ENCODE data around the gene MS4A3.
"Not testable (repeated sequence)": the region's sequence is repeated elsewhere in the genome, so short reads cannot be mapped to it uniquely, and the experiment has no call there.

MS4A3 gene

DNA sequence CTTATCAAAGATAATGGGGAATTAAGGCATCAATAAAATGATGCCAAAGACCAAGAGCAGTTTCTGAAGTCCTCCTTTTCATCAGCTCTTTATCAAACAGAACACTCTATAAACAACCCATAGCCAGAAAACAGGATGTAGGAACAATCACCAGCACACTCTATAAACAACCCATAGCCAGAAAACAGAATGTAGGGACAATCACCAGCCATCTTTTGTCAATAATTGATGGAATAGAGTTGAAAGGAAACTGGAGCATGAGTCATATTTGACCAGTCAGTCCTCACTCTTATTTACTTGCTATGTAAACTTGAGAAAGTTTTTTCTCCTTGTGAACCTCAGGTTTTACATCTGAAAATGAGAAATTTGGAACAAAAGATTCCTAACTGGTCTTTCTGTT, 42.0 kb downstream of the MS4A3 start:
- H2BK120ac ChIP-seq (ENCODE audit: low read depth, low read length), result no peak overlapping the region
- no peak overlapping the region for H3K4ac ChIP-seq (ENCODE audit: low read depth in 1 of 2, low read length in 2 of 2)
- no peak overlapping the region for H4K91ac ChIP-seq (ENCODE audit: low read length)
- no peak overlapping the region for H2BK15ac ChIP-seq (ENCODE audit: low read depth, poor library complexity, severe bottlenecking)
- no peak overlapping the region for H3K27ac ChIP-seq (ENCODE audit: low read length, poor library complexity, severe bottlenecking)
- H2BK12ac ChIP-seq (ENCODE audit: low read length in 2 of 2), result no peak overlapping the region
- H3K14ac ChIP-seq (ENCODE audit: low read length in 2 of 2), result no peak overlapping the region
- no peak overlapping the region for H3K9ac ChIP-seq (ENCODE audit: low read length)
- H4K8ac ChIP-seq (ENCODE audit: low read length), result no peak overlapping the region
- no peaks in the 10 kb centered on the region for H3K36me3 ChIP-seq (ENCODE audit: control insufficient read depth in 1 of 2, insufficient read depth in 2 of 2, low read depth in 1 of 2, low read length in 2 of 2)
- no peaks in the 10 kb centered on the region for H3K9me3 ChIP-seq (ENCODE audit: control insufficient read depth, low read length)
- H3K18ac ChIP-seq (ENCODE audit: low read depth in 1 of 2, low read length in 2 of 2), result no peak overlapping the region
- no peak overlapping the region for H2BK5ac ChIP-seq (ENCODE audit: low read depth, low read length, poor library complexity, severe bottlenecking)
- no peak overlapping the region for H2AFZ ChIP-seq (ENCODE audit: low read depth, low read length)
- no peak for DNase-seq
- H2AK5ac ChIP-seq (ENCODE audit: low read length, severe bottlenecking), result no peak overlapping the region
- H3K4me1 ChIP-seq (ENCODE audit: control insufficient read depth, insufficient read depth, low read depth, low read length), result no peaks in the 10 kb centered on the region
- H3K79me1 ChIP-seq (replicated peaks; ENCODE audit: low read length, poor library complexity, severe bottlenecking), result no peaks in the 10 kb centered on the region
- no peak overlapping the region for H3K4me2 ChIP-seq (ENCODE audit: low read length, poor library complexity, severe bottlenecking)
- H3K27me3 ChIP-seq (ENCODE audit: control insufficient read depth in 1 of 2, insufficient read depth in 1 of 2, low read length in 2 of 2), result no peaks in the 10 kb centered on the region
- no peak overlapping the region for H3K4me3 ChIP-seq (ENCODE audit: insufficient read depth in 1 of 2, low read depth in 1 of 2, low read length in 2 of 2)
- no peak overlapping the region for H3K23ac ChIP-seq (ENCODE audit: low read length in 2 of 2)

GRCh38 chr11:60100516-60100915, 44.1 kb downstream of the MS4A3 start:
- Histone ChIP-seq H4K8ac (ENCODE audit: low read length) (no peak overlapping the region), H2BK120ac (ENCODE audit: low read depth, low read length) (no peak overlapping the region), H3K23ac (ENCODE audit: low read length in 2 of 2) (no peak overlapping the region), H3K9ac (ENCODE audit: low read length) (no peak overlapping the region), H2BK15ac (ENCODE audit: low read depth, poor library complexity, severe bottlenecking) (no peak overlapping the region), H3K18ac (ENCODE audit: low read depth in 1 of 2, low read length in 2 of 2) (no peak overlapping the region), H2BK5ac (ENCODE audit: low read depth, low read length, poor library complexity, severe bottlenecking) (no peak overlapping the region), H2AK5ac (ENCODE audit: low read length, severe bottlenecking) (no peak overlapping the region), H2BK12ac (ENCODE audit: low read length in 2 of 2) (no peak overlapping the region), H3K4me3 (ENCODE audit: insufficient read depth in 1 of 2, low read depth in 1 of 2, low read length in 2 of 2) (no peak overlapping the region), H3K4me2 (ENCODE audit: low read length, poor library complexity, severe bottlenecking) (no peak overlapping the region), H3K27me3 (ENCODE audit: control insufficient read depth in 1 of 2, insufficient read depth in 1 of 2, low read length in 2 of 2) (no peaks in the 10 kb centered on the region), H4K91ac (ENCODE audit: low read length) (no peak overlapping the region), H3K79me1 (replicated peaks; ENCODE audit: low read length, poor library complexity, severe bottlenecking) (no peaks in the 10 kb centered on the region), H3K27ac (ENCODE audit: low read length, poor library complexity, severe bottlenecking) (no peak overlapping the region), H3K9me3 (ENCODE audit: control insufficient read depth, low read length) (no peaks in the 10 kb centered on the region), H3K36me3 (ENCODE audit: control insufficient read depth in 1 of 2, insufficient read depth in 2 of 2, low read depth in 1 of 2, low read length in 2 of 2) (no peaks in the 10 kb centered on the region), H3K4me1 (ENCODE audit: control insufficient read depth, insufficient read depth, low read depth, low read length) (no peaks in the 10 kb centered on the region), H2AFZ (ENCODE audit: low read depth, low read length) (no peak overlapping the region), H3K4ac (ENCODE audit: low read depth in 1 of 2, low read length in 2 of 2) (no peak overlapping the region), H3K14ac (ENCODE audit: low read length in 2 of 2) (no peak overlapping the region)
- WGBS, result 100% methylated on average over 1 of the region's 1 CpG
- no peak for DNase-seq

DNA sequence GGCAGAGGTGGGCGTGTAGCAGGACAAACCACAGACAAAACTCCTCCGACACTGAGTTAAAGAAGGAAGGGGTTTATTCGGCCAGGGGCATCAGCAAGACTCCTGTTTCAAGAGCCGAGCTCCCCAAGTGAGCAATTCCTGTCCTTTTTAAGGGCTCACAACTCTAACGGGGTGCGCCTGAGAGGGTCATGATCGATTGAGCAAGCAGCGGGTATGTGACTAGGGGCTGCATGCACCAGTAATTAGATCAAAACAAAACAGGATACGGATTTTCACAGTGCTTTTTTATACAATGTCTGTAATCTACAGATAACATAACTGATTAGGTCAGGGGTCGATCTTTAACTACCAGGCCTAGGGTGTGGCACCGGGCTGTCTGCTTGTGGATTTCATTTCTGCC, 44.9 kb downstream of the MS4A3 start:
- H4K8ac ChIP-seq (ENCODE audit: low read length), result not testable (repeated sequence)
- WGBS, result 90% methylated on average over 10 of the region's 11 CpGs

DNA sequence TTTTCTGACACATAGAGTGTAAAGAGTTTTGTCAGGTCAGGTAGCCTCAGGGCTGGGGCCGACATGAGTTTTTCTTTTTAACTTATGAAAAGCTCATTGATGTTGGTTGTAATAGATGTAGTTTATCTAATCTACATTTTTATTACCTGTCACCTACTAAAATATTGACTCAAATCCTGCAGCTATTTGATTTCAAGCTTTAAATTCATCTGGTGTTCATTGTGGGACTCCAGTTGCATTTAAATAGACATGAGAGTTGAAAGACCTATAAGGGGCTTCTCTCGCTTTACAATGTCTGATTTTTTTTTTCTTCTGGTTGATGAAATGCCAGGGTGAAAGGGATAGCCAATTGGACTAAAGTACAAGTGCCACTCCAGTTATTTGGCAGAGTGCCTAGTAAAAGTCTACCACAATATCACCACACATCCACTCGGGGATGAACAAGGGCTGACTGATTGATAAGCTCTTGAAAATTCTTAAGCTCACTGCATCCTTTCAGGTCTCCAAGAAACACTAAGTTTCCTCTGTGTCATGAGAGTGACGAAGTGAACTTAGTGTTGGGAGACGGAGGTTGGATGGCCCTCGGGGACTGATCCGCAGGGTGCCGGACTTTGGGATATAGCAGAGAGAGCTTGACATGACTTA, 48.1 kb downstream of the MS4A3 start:
- not testable (repeated sequence) for H3K4me2 ChIP-seq (ENCODE audit: low read length, poor library complexity, severe bottlenecking); H2AFZ ChIP-seq (ENCODE audit: low read depth, low read length)

More for the DNA sequence above, 44.9 kb downstream of the MS4A3 start:
- H3K14ac ChIP-seq (ENCODE audit: low read length in 2 of 2); H3K4me3 ChIP-seq (ENCODE audit: insufficient read depth in 1 of 2, low read depth in 1 of 2, low read length in 2 of 2); H3K9ac ChIP-seq (ENCODE audit: low read length); H3K4me1 ChIP-seq (ENCODE audit: control insufficient read depth, insufficient read depth, low read depth, low read length); H3K9me3 ChIP-seq (ENCODE audit: control insufficient read depth, low read length); DNase-seq; H3K4me2 ChIP-seq (ENCODE audit: low read length, poor library complexity, severe bottlenecking); H2BK5ac ChIP-seq (ENCODE audit: low read depth, low read length, poor library complexity, severe bottlenecking); H3K18ac ChIP-seq (ENCODE audit: low read depth in 1 of 2, low read length in 2 of 2); H3K4ac ChIP-seq (ENCODE audit: low read depth in 1 of 2, low read length in 2 of 2); H2BK15ac ChIP-seq (ENCODE audit: low read depth, poor library complexity, severe bottlenecking); H3K36me3 ChIP-seq (ENCODE audit: control insufficient read depth in 1 of 2, insufficient read depth in 2 of 2, low read depth in 1 of 2, low read length in 2 of 2); H2BK12ac ChIP-seq (ENCODE audit: low read length in 2 of 2); H4K91ac ChIP-seq (ENCODE audit: low read length); H3K79me1 ChIP-seq (replicated peaks; ENCODE audit: low read length, poor library complexity, severe bottlenecking); H3K27me3 ChIP-seq (ENCODE audit: control insufficient read depth in 1 of 2, insufficient read depth in 1 of 2, low read length in 2 of 2); H3K27ac ChIP-seq (ENCODE audit: low read length, poor library complexity, severe bottlenecking); H2BK120ac ChIP-seq (ENCODE audit: low read depth, low read length); H2AK5ac ChIP-seq (ENCODE audit: low read length, severe bottlenecking); H3K23ac ChIP-seq (ENCODE audit: low read length in 2 of 2); H2AFZ ChIP-seq (ENCODE audit: low read depth, low read length): not testable (repeated sequence)

More for the DNA sequence above, 48.1 kb downstream of the MS4A3 start:
- H3K9me3 ChIP-seq (ENCODE audit: control insufficient read depth, low read length); H3K36me3 ChIP-seq (ENCODE audit: control insufficient read depth in 1 of 2, insufficient read depth in 2 of 2, low read depth in 1 of 2, low read length in 2 of 2); H4K8ac ChIP-seq (ENCODE audit: low read length); H2BK5ac ChIP-seq (ENCODE audit: low read depth, low read length, poor library complexity, severe bottlenecking); H3K27me3 ChIP-seq (ENCODE audit: control insufficient read depth in 1 of 2, insufficient read depth in 1 of 2, low read length in 2 of 2); H3K4ac ChIP-seq (ENCODE audit: low read depth in 1 of 2, low read length in 2 of 2); H3K4me1 ChIP-seq (ENCODE audit: control insufficient read depth, insufficient read depth, low read depth, low read length); H2BK15ac ChIP-seq (ENCODE audit: low read depth, poor library complexity, severe bottlenecking); H3K14ac ChIP-seq (ENCODE audit: low read length in 2 of 2); H2AK5ac ChIP-seq (ENCODE audit: low read length, severe bottlenecking); H3K18ac ChIP-seq (ENCODE audit: low read depth in 1 of 2, low read length in 2 of 2); H3K23ac ChIP-seq (ENCODE audit: low read length in 2 of 2); H3K27ac ChIP-seq (ENCODE audit: low read length, poor library complexity, severe bottlenecking); H2BK12ac ChIP-seq (ENCODE audit: low read length in 2 of 2); H3K9ac ChIP-seq (ENCODE audit: low read length); H2BK120ac ChIP-seq (ENCODE audit: low read depth, low read length); DNase-seq; H3K79me1 ChIP-seq (replicated peaks; ENCODE audit: low read length, poor library complexity, severe bottlenecking); H4K91ac ChIP-seq (ENCODE audit: low read length); H3K4me3 ChIP-seq (ENCODE audit: insufficient read depth in 1 of 2, low read depth in 1 of 2, low read length in 2 of 2): not testable (repeated sequence)
- WGBS, result 96% methylated on average over 5 of the region's 8 CpGs
